ENCODE results near the gene TIAM2. TPM values are rescaled to one million over a fixed set of nuclear protein-coding genes. Genes with fewer than 3 reads are reported as not detected.
"Not testable (repeated sequence)": the region's sequence is repeated elsewhere in the genome, so short reads cannot be mapped to it uniquely, and the experiment has no call there.

Gene TIAM2
- polyA plus RNA-seq, 4 donors: 7.8 to 34.4 (median 17.3) TPM

DNA sequence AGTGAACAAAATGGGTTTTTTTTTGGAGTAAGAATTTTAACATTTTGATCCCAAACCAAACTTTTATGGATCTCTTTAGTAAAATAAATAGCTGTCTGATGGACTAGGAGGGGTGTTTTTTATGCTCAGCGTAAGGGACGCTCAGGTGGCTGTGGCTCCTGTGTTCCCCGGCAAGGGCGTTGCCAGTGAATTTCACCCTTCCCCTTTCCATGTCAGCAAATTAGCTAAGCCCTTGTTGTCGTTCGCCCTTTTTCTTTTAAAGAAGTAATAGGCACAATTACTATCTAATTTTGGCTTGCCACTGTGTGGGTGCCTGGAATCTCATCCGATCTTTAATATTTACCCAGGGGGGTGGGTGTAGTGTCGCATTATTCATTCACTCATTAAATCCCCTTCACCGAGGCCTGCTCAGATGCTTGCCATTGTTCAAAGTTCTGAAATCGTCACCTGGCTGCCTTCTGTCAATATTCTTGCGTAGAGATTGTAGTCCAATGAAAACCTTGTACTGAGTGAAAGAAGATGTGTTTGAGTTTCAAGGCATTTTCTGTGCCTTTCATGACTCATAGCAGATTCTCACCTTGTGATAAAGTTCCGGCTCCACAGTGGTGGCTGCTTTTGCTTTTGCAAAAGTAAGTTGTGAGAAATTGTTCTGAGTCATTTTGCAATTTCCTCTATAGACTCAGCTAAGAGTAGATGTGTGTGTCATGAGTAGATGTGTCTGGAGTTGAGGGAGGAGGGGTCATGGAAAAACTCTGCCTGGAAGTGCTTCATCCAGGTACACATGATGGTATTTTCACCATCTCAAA, 228.7 kb downstream of the TIAM2 start:
- 71 to 79% (median 72%) methylated on average over 12 of the region's 12 CpGs for WGBS, 3 donors
- no peak for FAIRE-seq
- peaks cover 0 to 28% (median 9%) of the 10 kb centered on the region in 3 donors for H3K36me3 ChIP-seq (ENCODE audit: control insufficient read depth in 3 of 3, insufficient read depth in 2 of 3, low read depth in 1 of 3, low read length in 3 of 3)

DNA sequence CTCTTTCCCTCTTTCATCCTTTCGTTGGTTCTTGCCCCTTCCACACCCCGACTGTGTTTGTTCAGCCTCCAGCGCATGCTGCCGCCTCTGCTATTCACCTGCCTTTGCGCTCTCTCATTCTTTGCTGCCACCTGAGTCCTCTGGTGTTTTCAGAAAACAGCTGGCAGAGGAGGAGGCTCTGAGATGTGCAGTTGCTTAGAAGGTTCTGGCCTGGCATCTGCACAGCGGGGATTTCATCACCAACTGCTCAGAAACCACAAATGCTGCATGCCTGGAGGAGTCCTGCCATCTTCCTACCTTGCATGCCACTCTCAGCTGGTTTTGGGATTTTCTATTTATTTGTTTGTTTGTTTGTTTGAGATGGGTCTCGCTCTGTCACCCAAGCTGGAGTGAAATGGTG, 229.5 kb downstream of the TIAM2 start:
- no peak for FAIRE-seq
- Histone ChIP-seq H3K9me3 (ENCODE audit: control insufficient read depth in 2 of 2, insufficient read depth in 1 of 2, low read depth in 1 of 2, low read length in 1 of 2) (peaks cover 0 to 13% of the 10 kb centered on the region in 2 donors), H3K36me3 (ENCODE audit: control insufficient read depth in 3 of 3, insufficient read depth in 2 of 3, low read depth in 1 of 3, low read length in 3 of 3) (peaks cover 0 to 28% (median 7%) of the 10 kb centered on the region in 3 donors), H3K27me3 (ENCODE audit: control insufficient read depth in 3 of 3, insufficient read depth in 3 of 3, low read length in 3 of 3) (no peaks in the 10 kb centered on the region), H3K27ac (ENCODE audit: low read depth in 1 of 3, low read length in 2 of 3) (peak overlapping the region in 1 of 3 donors; percentile 87), H3K4me1 (ENCODE audit: control insufficient read depth in 3 of 3, insufficient read depth in 2 of 3, low read depth in 1 of 3, low read length in 2 of 3) (peaks cover 0 to 13% (median 0%) of the 10 kb centered on the region in 3 donors), H3K4me3 (ENCODE audit: low read depth in 1 of 3, low read length in 3 of 3) (no peak overlapping the region)
- 88 to 91% (median 88%) methylated on average over 7 of the region's 7 CpGs for WGBS, 3 donors
- DNase-seq: no peak

More for the DNA sequence above, 228.7 kb downstream of the TIAM2 start:
- Histone ChIP-seq H3K9me3 (ENCODE audit: control insufficient read depth in 2 of 2, insufficient read depth in 1 of 2, low read depth in 1 of 2, low read length in 1 of 2) (peaks cover 0 to 7% of the 10 kb centered on the region in 2 donors), H3K4me1 (ENCODE audit: control insufficient read depth in 3 of 3, insufficient read depth in 2 of 3, low read depth in 1 of 3, low read length in 2 of 3) (peaks cover 0 to 13% (median 0%) of the 10 kb centered on the region in 3 donors), H3K4me3 (ENCODE audit: low read depth in 1 of 3, low read length in 3 of 3) (no peak overlapping the region), H3K27ac (ENCODE audit: low read depth in 1 of 3, low read length in 2 of 3) (peak overlapping the region in 1 of 3 donors; percentile 87), H3K27me3 (ENCODE audit: control insufficient read depth in 3 of 3, insufficient read depth in 3 of 3, low read length in 3 of 3) (no peaks in the 10 kb centered on the region)
- peak in 1 of 2 donors; percentile 79 for DNase-seq

DNA sequence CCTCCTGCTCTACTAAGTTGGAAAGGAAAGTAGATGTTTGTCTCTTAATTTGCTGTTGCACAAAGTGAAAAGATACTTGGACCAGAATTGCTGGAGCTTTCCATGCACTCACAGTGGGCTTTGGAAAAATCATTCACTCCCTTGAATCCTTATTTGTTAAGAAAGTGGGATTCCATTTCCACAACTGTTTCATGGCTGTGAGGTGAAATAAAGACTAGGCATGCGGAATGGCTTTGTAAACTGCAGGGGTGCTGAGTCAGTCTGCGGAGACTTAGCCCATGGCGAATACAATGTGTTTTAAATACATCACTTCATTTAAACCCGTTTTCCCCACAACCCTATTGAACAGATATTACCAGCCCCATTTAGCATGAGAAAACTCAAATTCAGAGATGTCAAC, 231.9 kb downstream of the TIAM2 start:
- H3K4me3 ChIP-seq (ENCODE audit: low read depth in 1 of 3, low read length in 3 of 3): no peak overlapping the region
- DNase-seq: no peak
- H3K36me3 ChIP-seq (ENCODE audit: control insufficient read depth in 3 of 3, insufficient read depth in 2 of 3, low read depth in 1 of 3, low read length in 3 of 3): peaks cover 0 to 27% (median 7%) of the 10 kb centered on the region in 3 donors
- peaks cover 0 to 13% of the 10 kb centered on the region in 2 donors for H3K9me3 ChIP-seq (ENCODE audit: control insufficient read depth in 2 of 2, insufficient read depth in 1 of 2, low read depth in 1 of 2, low read length in 1 of 2)
- no peaks in the 10 kb centered on the region for H3K27me3 ChIP-seq (ENCODE audit: control insufficient read depth in 3 of 3, insufficient read depth in 3 of 3, low read length in 3 of 3)
- H3K4me1 ChIP-seq (ENCODE audit: control insufficient read depth in 3 of 3, insufficient read depth in 2 of 3, low read depth in 1 of 3, low read length in 2 of 3): peaks cover 0 to 13% (median 0%) of the 10 kb centered on the region in 3 donors
- WGBS, 3 donors: 91 to 96% (median 93%) methylated on average over 4 of the region's 4 CpGs
- no peak for FAIRE-seq
- H3K27ac ChIP-seq (ENCODE audit: low read depth in 1 of 3, low read length in 2 of 3): no peak overlapping the region

DNA sequence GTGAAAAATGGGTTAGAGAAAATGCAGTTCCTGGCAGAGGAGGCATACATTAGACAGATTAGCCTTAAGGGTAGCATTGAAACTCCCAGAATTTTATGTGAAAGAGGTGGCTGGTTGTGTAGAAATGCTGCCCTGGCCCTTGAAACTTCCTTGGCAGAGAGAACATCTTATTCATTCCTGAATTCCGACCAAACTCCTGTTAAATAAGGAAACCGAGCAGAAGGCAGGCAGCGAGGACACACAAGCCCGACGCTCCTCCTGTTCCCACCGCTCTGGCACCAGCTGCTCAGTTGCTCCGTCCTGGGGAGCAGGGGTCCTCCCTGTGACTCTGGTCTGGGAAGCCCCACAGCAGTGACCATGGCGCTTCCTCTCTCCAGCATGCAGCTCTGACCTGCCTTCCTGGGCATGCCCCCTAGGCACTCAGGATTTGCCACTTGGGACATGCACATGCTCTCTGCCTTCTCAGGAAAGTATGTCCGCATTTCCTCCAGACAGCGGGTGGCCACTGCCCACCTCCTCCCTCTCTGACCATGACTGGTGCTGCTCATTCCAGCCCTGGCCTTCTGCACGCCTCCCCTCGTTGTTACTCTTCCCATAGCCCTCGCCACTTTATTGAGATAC, 233.5 kb downstream of the TIAM2 start:
- H3K9me3 ChIP-seq (ENCODE audit: control insufficient read depth in 2 of 2, insufficient read depth in 1 of 2, low read depth in 1 of 2, low read length in 1 of 2): peaks cover 0 to 13% of the 10 kb centered on the region in 2 donors

DNA sequence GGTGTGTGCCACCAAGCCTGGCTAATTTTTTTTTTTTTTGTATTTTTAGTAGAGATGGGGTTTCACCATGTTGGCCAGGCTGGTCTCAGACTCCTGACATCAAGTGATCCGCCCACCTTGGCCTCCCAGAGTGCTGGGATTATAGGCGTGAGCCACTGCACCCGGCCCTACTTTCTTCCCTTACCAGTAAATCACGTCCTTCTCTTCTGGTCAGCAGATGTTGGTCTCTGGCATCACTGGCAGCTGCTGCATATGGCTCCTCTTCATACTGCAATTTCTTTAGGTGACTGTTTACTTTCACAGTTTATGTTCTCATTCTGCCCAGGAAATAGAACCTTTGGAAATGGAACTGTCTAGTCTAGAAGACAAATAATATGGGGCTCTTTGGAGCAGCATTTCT, 235.9 kb downstream of the TIAM2 start:
- not testable (repeated sequence) for H3K4me1 ChIP-seq (ENCODE audit: control insufficient read depth in 3 of 3, insufficient read depth in 2 of 3, low read depth in 1 of 3, low read length in 2 of 3); DNase-seq; FAIRE-seq; H3K27me3 ChIP-seq (ENCODE audit: control insufficient read depth in 3 of 3, insufficient read depth in 3 of 3, low read length in 3 of 3); H3K27ac ChIP-seq (ENCODE audit: low read depth in 1 of 3, low read length in 2 of 3); H3K4me3 ChIP-seq (ENCODE audit: low read depth in 1 of 3, low read length in 3 of 3)
- Histone ChIP-seq H3K9me3 (ENCODE audit: control insufficient read depth in 2 of 2, insufficient read depth in 1 of 2, low read depth in 1 of 2, low read length in 1 of 2) (peaks cover 0 to 13% of the 10 kb centered on the region in 2 donors), H3K36me3 (ENCODE audit: control insufficient read depth in 3 of 3, insufficient read depth in 2 of 3, low read depth in 1 of 3, low read length in 3 of 3) (peaks cover 0 to 36% (median 6%) of the 10 kb centered on the region in 3 donors)
- WGBS, 3 donors: 82 to 100% (median 87%) methylated on average over 4 of the region's 4 CpGs

More for the DNA sequence above, 233.5 kb downstream of the TIAM2 start:
- DNase-seq (no peak), FAIRE-seq (no peak)
- Histone ChIP-seq H3K27ac (ENCODE audit: low read depth in 1 of 3, low read length in 2 of 3) (no peak overlapping the region), H3K4me1 (ENCODE audit: control insufficient read depth in 3 of 3, insufficient read depth in 2 of 3, low read depth in 1 of 3, low read length in 2 of 3) (peaks cover 0 to 7% (median 0%) of the 10 kb centered on the region in 3 donors), H3K4me3 (ENCODE audit: low read depth in 1 of 3, low read length in 3 of 3) (no peak overlapping the region), H3K36me3 (ENCODE audit: control insufficient read depth in 3 of 3, insufficient read depth in 2 of 3, low read depth in 1 of 3, low read length in 3 of 3) (peaks cover 0 to 32% (median 9%) of the 10 kb centered on the region in 3 donors), H3K27me3 (ENCODE audit: control insufficient read depth in 3 of 3, insufficient read depth in 3 of 3, low read length in 3 of 3) (no peaks in the 10 kb centered on the region)
- 84 to 96% (median 95%) methylated on average over 13 of the region's 13 CpGs for WGBS, 3 donors

DNA sequence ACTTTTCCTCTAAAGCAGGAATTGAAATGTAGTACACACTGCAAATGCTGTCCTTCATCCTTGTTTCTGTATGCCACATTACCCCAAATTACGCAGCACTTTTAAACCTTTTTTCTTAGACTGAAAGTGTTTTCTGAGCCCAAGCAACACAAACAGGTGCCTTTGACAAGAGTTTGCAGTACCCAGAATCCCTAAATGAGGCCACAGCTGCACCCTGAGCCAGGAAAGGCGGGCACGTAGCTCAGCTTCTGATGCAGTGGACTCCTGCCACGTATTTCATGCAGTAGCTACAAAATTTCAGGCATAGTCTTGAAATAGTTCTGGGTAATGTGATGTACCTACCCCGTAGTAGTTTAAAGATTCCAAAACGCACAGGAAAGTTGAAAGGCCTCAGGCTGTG, 237.7 kb downstream of the TIAM2 start:
- H3K9me3 ChIP-seq (ENCODE audit: control insufficient read depth in 2 of 2, insufficient read depth in 1 of 2, low read depth in 1 of 2, low read length in 1 of 2): peaks cover 0 to 16% of the 10 kb centered on the region in 2 donors
- H3K4me3 ChIP-seq (ENCODE audit: low read depth in 1 of 3, low read length in 3 of 3): no peak overlapping the region
- FAIRE-seq (no peak), DNase-seq (no peak)
- H3K36me3 ChIP-seq (ENCODE audit: control insufficient read depth in 3 of 3, insufficient read depth in 2 of 3, low read depth in 1 of 3, low read length in 3 of 3): peaks cover 0 to 35% (median 2%) of the 10 kb centered on the region in 3 donors
- no peak overlapping the region for H3K27ac ChIP-seq (ENCODE audit: low read depth in 1 of 3, low read length in 2 of 3)
- H3K4me1 ChIP-seq (ENCODE audit: control insufficient read depth in 3 of 3, insufficient read depth in 2 of 3, low read depth in 1 of 3, low read length in 2 of 3): no peaks in the 10 kb centered on the region
- WGBS, 3 donors: 86 to 93% (median 88%) methylated on average over 6 of the region's 6 CpGs
- H3K27me3 ChIP-seq (ENCODE audit: control insufficient read depth in 3 of 3, insufficient read depth in 3 of 3, low read length in 3 of 3): no peaks in the 10 kb centered on the region

DNA sequence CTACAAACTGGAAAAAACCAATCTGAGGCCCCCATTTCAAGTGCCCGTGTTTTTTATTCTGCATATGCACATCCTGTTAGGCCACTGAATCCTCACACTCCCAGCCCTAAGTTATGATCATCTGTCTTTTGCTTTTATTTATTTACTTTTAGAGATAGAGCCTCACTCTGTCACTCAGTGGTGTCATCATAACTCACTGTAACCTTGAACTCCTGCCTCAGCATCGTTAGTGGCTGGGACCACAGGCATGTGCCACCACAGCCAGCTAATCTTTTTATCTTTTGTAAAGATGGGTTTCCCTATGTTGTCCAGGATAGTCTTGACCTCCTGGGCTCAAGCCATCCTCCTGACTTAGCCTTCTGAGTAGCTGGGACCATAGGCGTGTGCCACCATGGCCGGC, 239.1 kb downstream of the TIAM2 start:
- H3K27ac ChIP-seq (ENCODE audit: low read depth in 1 of 3, low read length in 2 of 3): no peak overlapping the region
- WGBS, 3 donors: 73 to 81% (median 78%) methylated on average over 4 of the region's 4 CpGs
- H3K27me3 ChIP-seq (ENCODE audit: control insufficient read depth in 3 of 3, insufficient read depth in 3 of 3, low read length in 3 of 3): no peaks in the 10 kb centered on the region
- no peak overlapping the region for H3K4me3 ChIP-seq (ENCODE audit: low read depth in 1 of 3, low read length in 3 of 3)
- H3K9me3 ChIP-seq (ENCODE audit: control insufficient read depth in 2 of 2, insufficient read depth in 1 of 2, low read depth in 1 of 2, low read length in 1 of 2): peaks cover 0 to 11% of the 10 kb centered on the region in 2 donors
- DNase-seq: no peak
- H3K36me3 ChIP-seq (ENCODE audit: control insufficient read depth in 3 of 3, insufficient read depth in 2 of 3, low read depth in 1 of 3, low read length in 3 of 3): peaks cover 0 to 28% (median 3%) of the 10 kb centered on the region in 3 donors
- FAIRE-seq: no peak
- no peaks in the 10 kb centered on the region for H3K4me1 ChIP-seq (ENCODE audit: control insufficient read depth in 3 of 3, insufficient read depth in 2 of 3, low read depth in 1 of 3, low read length in 2 of 3)

DNA sequence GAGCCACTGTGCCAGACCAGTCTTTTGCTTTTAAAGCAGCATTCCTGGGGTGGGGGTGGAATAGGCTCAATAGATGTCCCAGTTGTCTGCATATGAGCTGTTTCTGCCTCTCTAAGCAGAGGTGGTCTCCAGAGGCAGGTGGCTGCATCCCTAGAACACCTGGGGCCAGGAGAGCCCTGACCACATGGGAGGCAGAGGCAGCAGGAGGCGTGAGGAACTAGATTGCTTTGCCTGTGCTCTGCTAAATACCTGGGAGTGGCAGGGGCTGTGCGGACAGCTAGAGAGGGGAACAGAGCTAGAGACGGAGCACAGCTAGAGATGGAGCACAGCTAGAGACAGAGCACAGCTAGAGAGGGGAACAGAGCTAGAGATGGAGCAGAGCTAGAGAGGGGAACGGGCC, 239.6 kb downstream of the TIAM2 start:
- FAIRE-seq: no peak
- H3K27ac ChIP-seq (ENCODE audit: low read depth in 1 of 3, low read length in 2 of 3): no peak overlapping the region

More for the DNA sequence above, 239.6 kb downstream of the TIAM2 start:
- Histone ChIP-seq H3K4me1 (ENCODE audit: control insufficient read depth in 3 of 3, insufficient read depth in 2 of 3, low read depth in 1 of 3, low read length in 2 of 3) (no peaks in the 10 kb centered on the region), H3K4me3 (ENCODE audit: low read depth in 1 of 3, low read length in 3 of 3) (no peak overlapping the region), H3K36me3 (ENCODE audit: control insufficient read depth in 3 of 3, insufficient read depth in 2 of 3, low read depth in 1 of 3, low read length in 3 of 3) (peaks cover 0 to 32% (median 6%) of the 10 kb centered on the region in 3 donors), H3K9me3 (ENCODE audit: control insufficient read depth in 2 of 2, insufficient read depth in 1 of 2, low read depth in 1 of 2, low read length in 1 of 2) (peaks cover 0 to 8% of the 10 kb centered on the region in 2 donors), H3K27me3 (ENCODE audit: control insufficient read depth in 3 of 3, insufficient read depth in 3 of 3, low read length in 3 of 3) (no peaks in the 10 kb centered on the region)
- DNase-seq: no peak
- WGBS, 3 donors: 84 to 90% (median 88%) methylated on average over 4 of the region's 4 CpGs
